Heart left ventricle (tissue), 13 donors: ENCODE measurements around the gene PRRG3.

ENCODE experiments used
- POLR2A ChIP-seq, 2 donors: fragments of 450-650 bp; IDR thresholded peaks; one replicate each; pipeline ENCODE4 v1.6.1; 2017; ENCODE audit warnings: antibody characterized with exemption in 2 of 2, mild to moderate bottlenecking in 2 of 2, moderate library complexity in 2 of 2
- TF ChIP-seq, protein P1 (sequence below), 12 donors: fragments of 200-600 bp; sonication (generic) in 4 of 12; IDR thresholded peaks; one replicate each; pipeline versions ENCODE4 v1.5.0 to v1.8.0; 2018 to 2022; ENCODE audit warnings: antibody characterized with exemption in 12 of 12, mild to moderate bottlenecking in 5 of 12
- donor health status: ischemic (EF 13 %, LVEDD 7.1; RV severe dilation, severe dysfunction).
- donor health status: DM: no; HTN: yes; CAD: no.
- donor health status: DM: no; HTN: no; CAD: no.
- donor health status: ischemic (EF 25% LVEDD 6.9; RV normal size, moderate dysfunction).
- donor health status: ischemic (EF 25% LVEDD 5.7; RV mildly dilated, moderate dysfunction).
- donor health status: ischemic (EF 35%, LVEDD 5.7; RV mildly dilated, moderate dysfunction).
- donor health status: nonischemic (EF 11% LVEDD 7.7; RV severe dilation, severe dysfunction).
- donor health status: DM: yes; HTN: yes; CAD: no.
- donor health status: PGD.
- donor health status: ischemic (EF 29% LVEDD 5.4; RV normal size, mild dysfunction).
- donor health status: nonischemic (EF 23%, LVEDD 6.1; RV moderate dilation, normal function).

DNA sequence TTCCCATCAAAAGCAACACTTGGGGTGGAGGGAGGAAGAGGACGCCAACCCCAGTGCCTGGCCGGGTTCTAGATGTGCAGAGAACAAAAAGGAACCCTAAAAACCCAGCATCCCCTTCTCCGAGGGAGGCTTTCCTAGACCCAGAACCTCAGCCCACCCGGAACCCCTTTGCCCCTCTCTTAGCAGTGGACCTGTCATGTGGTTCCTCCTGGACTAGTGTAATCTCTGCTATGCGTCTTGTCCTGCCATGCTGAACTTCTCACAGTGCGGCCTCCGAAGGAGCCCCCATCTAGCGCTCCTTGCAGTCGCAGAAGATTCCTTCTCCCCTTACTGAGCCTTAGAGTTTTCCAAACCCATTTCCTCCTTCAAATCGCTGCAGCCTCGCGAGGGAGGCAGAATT, 1.1 kb upstream of the PRRG3 start:
- no peak for TF ChIP-seq POLR2A (IDR thresholded peaks at IDR 0.05)
- TF ChIP-seq, protein P1, sequence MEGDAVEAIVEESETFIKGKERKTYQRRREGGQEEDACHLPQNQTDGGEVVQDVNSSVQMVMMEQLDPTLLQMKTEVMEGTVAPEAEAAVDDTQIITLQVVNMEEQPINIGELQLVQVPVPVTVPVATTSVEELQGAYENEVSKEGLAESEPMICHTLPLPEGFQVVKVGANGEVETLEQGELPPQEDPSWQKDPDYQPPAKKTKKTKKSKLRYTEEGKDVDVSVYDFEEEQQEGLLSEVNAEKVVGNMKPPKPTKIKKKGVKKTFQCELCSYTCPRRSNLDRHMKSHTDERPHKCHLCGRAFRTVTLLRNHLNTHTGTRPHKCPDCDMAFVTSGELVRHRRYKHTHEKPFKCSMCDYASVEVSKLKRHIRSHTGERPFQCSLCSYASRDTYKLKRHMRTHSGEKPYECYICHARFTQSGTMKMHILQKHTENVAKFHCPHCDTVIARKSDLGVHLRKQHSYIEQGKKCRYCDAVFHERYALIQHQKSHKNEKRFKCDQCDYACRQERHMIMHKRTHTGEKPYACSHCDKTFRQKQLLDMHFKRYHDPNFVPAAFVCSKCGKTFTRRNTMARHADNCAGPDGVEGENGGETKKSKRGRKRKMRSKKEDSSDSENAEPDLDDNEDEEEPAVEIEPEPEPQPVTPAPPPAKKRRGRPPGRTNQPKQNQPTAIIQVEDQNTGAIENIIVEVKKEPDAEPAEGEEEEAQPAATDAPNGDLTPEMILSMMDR (IDR thresholded peaks at IDR 0.05): no peak
